B cell (primary cell): ENCODE results near the gene IFT22. TPM values are rescaled to one million over a fixed set of nuclear protein-coding genes. Genes with fewer than 3 reads are reported as not detected.

Experiments
- ATAC-seq: fragments of 200-7000 bp; cut with Tn5 transposase; one replicate; pipeline ENCODE4 v1.10.0; 2021; ENCODE audit warnings: low read depth, mild to moderate bottlenecking, moderate number of reproducible peaks, moderate library complexity
- CTCF ChIA-PET: fragments of 350-600 bp; sonication (Branson Sonifier 250); formaldehyde crosslinking; loops from one replicate; lab custom pipeline; 2021; ENCODE audit warnings: antibody characterized with exemption, inconsistent platforms; lab: Charles Lee
- POLR2A ChIA-PET: fragments of 350-600 bp; sonication (Branson Sonifier 250); formaldehyde crosslinking; loops from one replicate; lab custom pipeline; 2021; ENCODE audit warnings: antibody characterized with exemption; lab: Charles Lee
- DNase-seq: peaks from one replicate; pipeline ENCODE4 v3.0.0; 2013
- H2AFZ ChIP-seq: 2 replicates; pipeline ENCODE4 v1.6.1; 2012; ENCODE audit warnings: mild to moderate bottlenecking, low read depth, low read length; ENCODE audit not compliant: insufficient read depth, poor library complexity, severe bottlenecking
- H3K27ac ChIP-seq, 2 donors: 1 replicate in 1 of 2; 2 replicates in 1 of 2; pipeline ENCODE4 v1.5.1; 2012 to 2013; ENCODE audit warnings: low read length in 2 of 2, mild to moderate bottlenecking in 2 of 2, moderate library complexity in 1 of 2
- H3K27me3 ChIP-seq, 4 experiments: fragments of 200-600 bp in 1 of 4; sonication (generic) in 1 of 4; replicated peaks in 1 of 4; 1 replicate in 2 of 4; 2 replicates in 2 of 4; pipeline versions ENCODE4 v1.6.1 to v1.7.0; 2013 to 2016; ENCODE audit warnings: low read length in 3 of 4, mild to moderate bottlenecking in 2 of 4, mixed read lengths in 1 of 4, moderate library complexity in 1 of 4; ENCODE audit not compliant: insufficient read depth in 4 of 4, control insufficient read depth in 3 of 4; ENCODE audit errors: control extremely low read depth in 1 of 4
- H3K36me3 ChIP-seq, 2 experiments: replicated peaks in 1 of 2; 1 replicate in 1 of 2; 2 replicates in 1 of 2; pipeline versions ENCODE4 v1.6.1 to v1.7.1; 2013; ENCODE audit warnings: low read length in 1 of 2; ENCODE audit not compliant: insufficient read depth in 2 of 2, control insufficient read depth in 1 of 2; ENCODE audit errors: control extremely low read depth in 1 of 2, extremely low read depth in 1 of 2
- H3K4me1 ChIP-seq, 2 donors: fragments of 200-600 bp in 1 of 2; sonication (generic) in 1 of 2; 1 replicate in 1 of 2; 2 replicates in 1 of 2; pipeline versions ENCODE4 v1.5.1 to v1.6.1; 2013 to 2017; ENCODE audit warnings: low read length in 2 of 2; ENCODE audit not compliant: control insufficient read depth in 2 of 2, insufficient read depth in 2 of 2
- H3K4me2 ChIP-seq: replicated peaks from 2 replicates; pipeline ENCODE3; 2012; ENCODE audit warnings: mild to moderate bottlenecking, low read depth, low read length; ENCODE audit not compliant: poor library complexity, severe bottlenecking
- H3K4me3 ChIP-seq, 5 experiments: fragments of 200-600 bp in 1 of 5; sonication (generic) in 1 of 5; 1 replicate in 3 of 5; 2 replicates in 2 of 5; pipeline versions ENCODE4 v1.5.1 to v1.7.0; 2011 to 2016; ENCODE audit warnings: low read length in 4 of 5, mild to moderate bottlenecking in 4 of 5, low read depth in 2 of 5, control low read depth in 1 of 5, moderate library complexity in 1 of 5; ENCODE audit not compliant: insufficient read depth in 1 of 5; ENCODE audit errors: control extremely low read depth in 1 of 5, extremely low read depth in 1 of 5
- H3K79me2 ChIP-seq: fragments of 200-600 bp; sonication (generic); one replicate; pipeline ENCODE4 v1.6.0; 2016; ENCODE audit warnings: low read length; ENCODE audit not compliant: control insufficient read depth, insufficient read depth
- H3K9ac ChIP-seq: fragments of 200-600 bp; sonication (generic); 2 replicates; pipeline ENCODE4 v1.6.1; 2017; ENCODE audit warnings: mild to moderate bottlenecking, low read length, moderate library complexity
- H3K9me3 ChIP-seq, 3 donors: one replicate each; pipeline versions ENCODE4 v1.6.1 to v1.7.1; 2013; ENCODE audit warnings: low read length in 2 of 3; ENCODE audit not compliant: control insufficient read depth in 2 of 3, insufficient read depth in 1 of 3; ENCODE audit errors: control extremely low read depth in 1 of 3
- H4K20me1 ChIP-seq: 2 replicates; pipeline ENCODE4 v1.6.0; 2012; ENCODE audit warnings: mild to moderate bottlenecking, low read length; ENCODE audit not compliant: insufficient read depth, control insufficient read depth, poor library complexity, severe bottlenecking
- H3K27ac Mint-ChIP-seq: one replicate; pipeline ENCODE4 v1.8.0; 2021; ENCODE audit warnings: mixed read lengths
- H3K27me3 Mint-ChIP-seq: one replicate; pipeline ENCODE4 v1.8.0; 2021; ENCODE audit warnings: mixed read lengths
- H3K4me1 Mint-ChIP-seq: one replicate; pipeline ENCODE4 v1.8.0; 2021; ENCODE audit warnings: mixed read lengths
- H3K4me3 Mint-ChIP-seq: one replicate; pipeline ENCODE4 v1.8.0; 2021; ENCODE audit warnings: mixed read lengths
- H3K9me3 Mint-ChIP-seq: one replicate; pipeline ENCODE4 v1.8.0; 2022; ENCODE audit warnings: mixed read lengths; ENCODE audit not compliant: insufficient read depth
- CTCF ChIP-seq: fragments of 200-600 bp; IDR thresholded peaks from one replicate; pipeline ENCODE4 v1.8.0; 2022; ENCODE audit warnings: antibody characterized with exemption, mild to moderate bottlenecking
- EZH2 ChIP-seq: IDR thresholded peaks from 2 replicates; pipeline ENCODE4 v1.6.1; 2012; ENCODE audit warnings: borderline replicate concordance, low read depth, mild to moderate bottlenecking, moderate library complexity, low read length; ENCODE audit not compliant: insufficient read depth, poor library complexity, severe bottlenecking
- WGBS: methylation state at CpG from one replicate; pipeline ENCODE4 v1.1.5; 2013; ENCODE audit warnings: missing lambda C conversion rate; ENCODE audit not compliant: insufficient coverage; 5-methylcytosine and 5-hydroxymethylcytosine counted together
- intact Hi-C: fragments of 100-400 bp; cut with micrococcal nuclease; formaldehyde crosslinking; loops from one replicate; pipeline ENCODE4 v1.10.0; 2022
- polyA plus RNA-seq: library from polyadenylated mRNA; depleted of rRNA; stranded (reverse); fragments of >200 nt; gene quantifications from 2 replicates; pipeline ENCODE4 v1.2.3, GENCODE V29; 2012
- total RNA-seq, 2 donors: library from RNA; stranded (reverse); fragments of 120-200 nt in 1 of 2; gene quantifications; 1 replicate in 1 of 2; 2 replicates in 1 of 2; pipeline versions ENCODE4 v1.2.3 to v1.2.4, GENCODE V29; 2013 to 2022

Gene IFT22
- total and polyA plus RNA-seq, 2 donors (not counting 1 experiment from before 2014, with no cell fraction given) = 5.2 to 7.3 TPM

DNA sequence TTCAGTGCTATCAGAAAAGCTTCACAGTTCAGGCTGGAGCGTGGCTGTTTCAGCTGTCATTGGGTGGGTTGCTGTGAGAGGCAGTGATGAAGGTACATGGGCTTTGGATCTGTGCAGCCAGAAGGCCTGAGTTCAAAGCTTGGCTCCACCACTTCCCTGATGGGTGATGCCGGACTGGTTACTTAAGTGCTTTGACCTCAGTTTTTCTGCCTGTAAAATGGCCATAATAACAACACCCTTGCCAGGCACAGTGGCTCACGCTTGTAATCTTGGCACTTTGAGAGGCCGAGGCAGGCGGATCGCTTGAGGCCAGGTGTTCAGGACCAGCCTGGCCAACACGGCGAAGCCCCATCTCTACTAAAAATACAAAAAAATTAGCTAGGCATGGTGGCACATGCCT lies 10.4 kb upstream of the IFT22 start:
- no peaks in the 10 kb centered on the region for H3K4me1 Mint-ChIP-seq
- Histone ChIP-seq H3K27ac (no peak overlapping the region), H3K79me2 (no peaks in the 10 kb centered on the region), H3K36me3 (no peaks in the 10 kb centered on the region), H4K20me1 (no peaks in the 10 kb centered on the region), H3K9ac (no peak overlapping the region), H3K4me3 (no peak overlapping the region), H3K4me1 (no peaks in the 10 kb centered on the region), H2AFZ (no peak overlapping the region), H3K27me3 (peaks cover 0 to 2% (median 0%) of the 10 kb centered on the region in 4 experiments), H3K4me2 (no peak overlapping the region), H3K9me3 (no peaks in the 10 kb centered on the region)
- no peaks in the 10 kb centered on the region for H3K9me3 Mint-ChIP-seq
- intact Hi-C loops = no loop called here
- ChIA-PET POLR2A (no interaction called here), CTCF (interaction anchor here (1.5 kb wide), 1 partner anchor 41 kb away, joined by 5 read pairs; no protein-coding TSS in a partner anchor)
- H3K27ac Mint-ChIP-seq = no peak overlapping the region
- no peak overlapping the region for H3K4me3 Mint-ChIP-seq
- 94% methylated on average over 7 of the region's 8 CpGs for WGBS
- no peak for ATAC-seq
- H3K27me3 Mint-ChIP-seq = peaks cover 12% of the 10 kb centered on the region
- TF ChIP-seq CTCF (no peak), EZH2 (no peak)
- no peak for DNase-seq

DNA sequence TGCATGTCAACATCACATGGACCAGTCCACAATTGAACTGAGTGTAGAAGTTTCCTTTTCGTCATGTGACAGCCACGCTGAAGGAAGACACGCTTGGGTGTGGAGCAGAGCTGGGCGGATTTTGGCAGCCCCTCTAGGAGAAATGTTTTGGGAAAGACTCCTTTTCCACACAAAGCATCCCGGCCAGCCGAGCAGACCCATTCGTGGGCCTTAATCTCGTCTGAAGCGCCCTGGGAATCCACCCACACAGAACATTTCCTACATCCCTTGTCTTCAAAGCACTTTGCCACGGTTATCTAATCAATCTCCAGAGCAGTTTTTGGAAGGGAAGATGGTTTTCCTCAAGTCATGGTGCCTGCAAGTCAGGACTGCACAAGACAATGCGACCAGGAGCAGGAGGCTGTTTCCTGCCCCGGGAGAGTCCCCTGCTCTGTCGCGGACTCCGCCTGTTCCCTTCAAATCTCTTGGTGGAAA lies 8.4 kb upstream of the IFT22 start:
- Mint-ChIP-seq H3K4me1 (no peaks in the 10 kb centered on the region), H3K27me3 (peaks cover 8% of the 10 kb centered on the region), H3K27ac (no peak overlapping the region), H3K9me3 (no peaks in the 10 kb centered on the region), H3K4me3 (no peak overlapping the region)
- Histone ChIP-seq H3K9ac (no peak overlapping the region), H3K27me3 (peaks cover 0 to 2% (median 0%) of the 10 kb centered on the region in 4 experiments), H3K4me2 (no peak overlapping the region), H3K9me3 (no peaks in the 10 kb centered on the region), H3K36me3 (no peaks in the 10 kb centered on the region), H3K4me1 (no peaks in the 10 kb centered on the region), H3K4me3 (no peak overlapping the region), H2AFZ (no peak overlapping the region), H3K27ac (no peak overlapping the region), H3K79me2 (no peaks in the 10 kb centered on the region), H4K20me1 (no peaks in the 10 kb centered on the region)
- no peak for TF ChIP-seq EZH2
- no peak for TF ChIP-seq CTCF
- ATAC-seq = no peak
- ChIA-PET POLR2A (no interaction called here), CTCF (no interaction called here)
- intact Hi-C loops = no loop called here
- no peak for DNase-seq
- WGBS = 75% methylated on average over 6 of the region's 15 CpGs
